ENCODE measurements around the gene CDCA8.

The CDCA8 gene

GRCh38 chr1:37662031-37662755 is 30.1 kb upstream of the CDCA8 start:
- no peaks in the 10 kb centered on the region for H3K9me3 Mint-ChIP-seq

GRCh38 chr1:37663426-37664000 is 28.8 kb upstream of the CDCA8 start:
- no peaks in the 10 kb centered on the region for H3K36me3 Mint-ChIP-seq
- peaks cover 0 to 12% of the 10 kb centered on the region in 2 donors for H3K4me1 Mint-ChIP-seq
- ATAC-seq (replicated peaks) (no peak), DNase-seq (no peak)
- no peak overlapping the region for H3K4me3 Mint-ChIP-seq
- no peak overlapping the region for H3K27ac Mint-ChIP-seq
- H3K9me3 Mint-ChIP-seq, result no peaks in the 10 kb centered on the region
- peaks cover 14 to 20% of the 10 kb centered on the region in 2 donors for H3K27me3 Mint-ChIP-seq

More at GRCh38 chr1:37662031-37662755, 30.1 kb upstream of the CDCA8 start:
- peaks cover 18 to 32% of the 10 kb centered on the region in 2 donors for H3K27me3 Mint-ChIP-seq
- ATAC-seq (replicated peaks) (no peak), DNase-seq (no peak)
- no peak overlapping the region for H3K4me3 Mint-ChIP-seq
- no peaks in the 10 kb centered on the region for H3K36me3 Mint-ChIP-seq
- no peak overlapping the region for H3K27ac Mint-ChIP-seq
- peaks cover 0 to 12% of the 10 kb centered on the region in 2 donors for H3K4me1 Mint-ChIP-seq

GRCh38 chr1:37666241-37666867 is 26.0 kb upstream of the CDCA8 start:
- DNase-seq (no peak), ATAC-seq (replicated peaks) (no peak)
- H3K27ac Mint-ChIP-seq, result no peak overlapping the region
- H3K9me3 Mint-ChIP-seq, result no peaks in the 10 kb centered on the region
- H3K4me1 Mint-ChIP-seq, result peaks cover 0 to 6% of the 10 kb centered on the region in 2 donors
- H3K4me3 Mint-ChIP-seq, result no peak overlapping the region
- H3K36me3 Mint-ChIP-seq, result no peaks in the 10 kb centered on the region
- H3K27me3 Mint-ChIP-seq, result peaks cover 9 to 11% of the 10 kb centered on the region in 2 donors

DNA sequence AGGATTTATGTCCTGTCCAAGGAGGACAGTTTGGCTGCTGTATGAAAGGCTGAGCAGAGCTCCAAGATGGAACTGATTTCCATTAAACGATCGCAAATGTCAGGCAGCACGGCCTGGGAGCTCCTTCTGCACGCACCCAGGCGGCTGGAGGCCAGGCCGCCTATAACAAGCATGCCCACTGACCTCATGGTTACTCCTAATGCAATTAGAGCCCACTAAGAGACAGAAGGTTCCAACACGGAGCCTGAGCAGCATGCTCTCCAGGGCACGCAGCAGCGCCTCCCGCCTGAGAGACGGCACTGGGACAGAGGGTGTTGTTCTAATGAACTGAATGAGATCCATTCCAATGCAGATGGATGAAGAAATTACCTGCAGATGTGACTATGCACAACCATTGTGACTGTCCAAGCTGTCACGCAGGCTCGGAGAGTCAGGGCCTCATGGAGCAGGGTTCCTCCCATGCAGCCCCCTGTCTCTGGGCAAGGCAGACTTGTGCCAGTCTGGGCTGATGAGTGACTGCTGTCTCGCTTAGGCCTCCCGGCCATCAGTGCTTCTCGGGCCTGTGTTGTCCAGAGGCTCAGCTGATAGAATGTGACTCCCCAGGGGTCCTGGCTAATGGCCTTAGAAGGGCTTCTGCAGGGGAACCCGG is 25.2 kb upstream of the CDCA8 start:
- Mint-ChIP-seq H3K9me3 (no peaks in the 10 kb centered on the region), H3K27ac (no peak overlapping the region), H3K4me1 (peaks cover 0 to 2% of the 10 kb centered on the region in 2 donors), H3K27me3 (peaks cover 10 to 12% of the 10 kb centered on the region in 2 donors), H3K4me3 (no peak overlapping the region), H3K36me3 (no peaks in the 10 kb centered on the region)
- no peak for ATAC-seq (replicated peaks)
- no peak for DNase-seq

GRCh38 chr1:37670133-37670532 is 22.2 kb upstream of the CDCA8 start:
- no peak overlapping the region for H3K4me3 Mint-ChIP-seq
- H3K9me3 Mint-ChIP-seq, result no peaks in the 10 kb centered on the region
- ATAC-seq (replicated peaks), result no peak
- DNase-seq, result no peak
- no peak overlapping the region for H3K27ac Mint-ChIP-seq
- H3K36me3 Mint-ChIP-seq, result no peaks in the 10 kb centered on the region
- H3K27me3 Mint-ChIP-seq, result peaks cover 5 to 10% of the 10 kb centered on the region in 2 donors
- peaks cover 1 to 3% of the 10 kb centered on the region in 2 donors for H3K4me1 Mint-ChIP-seq

- DNase-seq, result no peak
- no peak for ATAC-seq (replicated peaks)
- Mint-ChIP-seq H3K4me3 (no peak overlapping the region), H3K9me3 (no peaks in the 10 kb centered on the region), H3K27me3 (peaks cover 5% of the 10 kb centered on the region in 2 donors), H3K4me1 (peaks cover 8 to 15% of the 10 kb centered on the region in 2 donors), H3K27ac (no peak overlapping the region), H3K36me3 (no peaks in the 10 kb centered on the region)
These were observed 21.1 kb upstream of the CDCA8 start for GRCh38 chr1:37671261-37671660.

- Mint-ChIP-seq H3K27ac (no peak overlapping the region), H3K27me3 (peaks cover 5% of the 10 kb centered on the region in 2 donors)
These were observed 20.0 kb upstream of the CDCA8 start for GRCh38 chr1:37672136-37672870.

GRCh38 chr1:37673920-37674319 is 18.4 kb upstream of the CDCA8 start:
- Mint-ChIP-seq H3K4me1 (peaks cover 28 to 41% of the 10 kb centered on the region in 2 donors), H3K36me3 (peaks cover 0 to 4% of the 10 kb centered on the region in 2 donors), H3K9me3 (no peaks in the 10 kb centered on the region), H3K27me3 (peaks cover 5% of the 10 kb centered on the region in 2 donors), H3K27ac (peak overlapping the region; percentile 33), H3K4me3 (no peak overlapping the region)
- DNase-seq, result no peak
- ATAC-seq (replicated peaks), result no peak

More at GRCh38 chr1:37672136-37672870, 20.0 kb upstream of the CDCA8 start:
- H3K9me3 Mint-ChIP-seq, result no peaks in the 10 kb centered on the region
- H3K4me1 Mint-ChIP-seq, result peaks cover 14 to 25% of the 10 kb centered on the region in 2 donors
- H3K36me3 Mint-ChIP-seq, result no peaks in the 10 kb centered on the region
- DNase-seq, result no peak
- H3K4me3 Mint-ChIP-seq, result no peak overlapping the region
- no peak for ATAC-seq (replicated peaks)

DNA sequence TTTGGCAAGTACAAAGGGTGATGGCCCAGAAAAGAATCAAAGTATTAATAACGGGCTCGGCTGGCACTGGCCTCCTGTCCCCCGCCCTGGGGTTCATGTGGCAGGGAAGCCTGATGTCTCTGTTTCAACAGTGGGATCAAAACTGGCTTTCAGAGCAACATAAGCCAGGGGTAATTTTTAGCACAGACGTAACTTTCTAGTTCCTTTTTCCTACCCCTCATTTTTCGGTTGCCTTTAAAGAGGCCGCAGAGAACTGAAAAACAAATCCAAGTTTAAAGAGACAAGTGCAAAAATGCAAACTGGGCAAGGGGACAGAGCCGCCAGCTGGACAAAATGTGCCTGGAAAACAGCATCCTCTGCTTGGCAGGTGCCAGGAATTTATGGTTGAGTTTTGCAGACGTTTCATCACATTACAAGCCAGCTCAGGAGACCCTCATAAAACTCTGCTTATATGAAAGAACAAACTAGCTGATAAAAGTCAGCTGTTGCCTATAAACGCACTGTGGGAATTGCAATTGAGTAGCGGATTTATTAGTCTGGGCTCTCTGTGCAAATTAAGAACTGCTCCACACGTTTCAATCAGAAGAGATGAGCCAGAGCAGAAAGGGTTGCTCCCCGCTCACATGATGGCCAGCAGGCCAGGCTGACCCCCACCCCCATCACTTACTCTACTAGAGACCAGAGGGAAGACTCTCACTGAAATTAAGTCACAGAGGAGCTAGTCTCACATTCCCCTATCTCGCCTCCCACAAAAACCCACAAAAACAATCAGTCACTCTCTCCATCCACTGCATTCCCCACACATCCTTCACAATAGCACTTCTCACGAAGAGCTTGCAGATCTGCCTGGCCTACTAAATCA is 15.8 kb upstream of the CDCA8 start:
- peak; percentile 91 to 92 for ATAC-seq (replicated peaks)
- Mint-ChIP-seq H3K4me1 (peaks cover 29 to 44% of the 10 kb centered on the region in 2 donors), H3K4me3 (peak overlapping the region; percentile 44 to 56), H3K27me3 (peaks cover 2 to 3% of the 10 kb centered on the region in 2 donors), H3K36me3 (peaks cover 6 to 11% of the 10 kb centered on the region in 2 donors), H3K27ac (peak overlapping the region; percentile 97), H3K9me3 (no peaks in the 10 kb centered on the region)
- DNase-seq, result peak; percentile 22

GRCh38 chr1:37677143-37677439 is 15.2 kb upstream of the CDCA8 start:
- DNase-seq (no peak), ATAC-seq (replicated peaks) (no peak)
- H3K27ac Mint-ChIP-seq, result peak overlapping the region; percentile 97
- H3K4me3 Mint-ChIP-seq, result peak overlapping the region; percentile 44 to 56
- H3K36me3 Mint-ChIP-seq, result peaks cover 7 to 11% of the 10 kb centered on the region in 2 donors
- no peaks in the 10 kb centered on the region for H3K27me3 Mint-ChIP-seq
- H3K9me3 Mint-ChIP-seq, result no peaks in the 10 kb centered on the region
- H3K4me1 Mint-ChIP-seq, result peaks cover 29 to 46% of the 10 kb centered on the region in 2 donors

DNA sequence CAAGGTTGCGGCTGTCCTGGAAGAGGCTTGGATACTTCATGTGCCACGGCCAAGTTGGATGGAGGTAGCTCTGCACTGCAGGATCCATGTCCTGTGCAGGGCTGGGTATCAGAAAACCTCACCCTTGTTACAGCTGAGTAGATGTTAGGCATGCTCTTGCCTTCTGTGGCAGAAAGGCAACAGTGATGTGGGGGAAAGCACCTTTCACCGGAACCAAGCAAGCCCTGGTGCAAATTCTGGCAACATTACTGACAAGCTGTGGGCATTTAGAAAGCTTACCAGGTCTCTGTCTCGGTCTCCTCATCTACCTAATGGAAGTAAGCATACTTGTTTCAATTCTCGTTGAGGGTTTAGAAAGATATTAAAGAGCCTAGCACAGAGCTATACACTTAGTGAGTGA is 14.5 kb upstream of the CDCA8 start:
- ATAC-seq (replicated peaks) (peak in 1 of 2 donors; percentile 26), DNase-seq (no peak)
- Mint-ChIP-seq H3K27ac (peak overlapping the region; percentile 42), H3K9me3 (no peaks in the 10 kb centered on the region), H3K27me3 (no peaks in the 10 kb centered on the region), H3K4me1 (peaks cover 29 to 50% of the 10 kb centered on the region in 2 donors), H3K4me3 (no peak overlapping the region), H3K36me3 (peaks cover 12 to 14% of the 10 kb centered on the region in 2 donors)

DNA sequence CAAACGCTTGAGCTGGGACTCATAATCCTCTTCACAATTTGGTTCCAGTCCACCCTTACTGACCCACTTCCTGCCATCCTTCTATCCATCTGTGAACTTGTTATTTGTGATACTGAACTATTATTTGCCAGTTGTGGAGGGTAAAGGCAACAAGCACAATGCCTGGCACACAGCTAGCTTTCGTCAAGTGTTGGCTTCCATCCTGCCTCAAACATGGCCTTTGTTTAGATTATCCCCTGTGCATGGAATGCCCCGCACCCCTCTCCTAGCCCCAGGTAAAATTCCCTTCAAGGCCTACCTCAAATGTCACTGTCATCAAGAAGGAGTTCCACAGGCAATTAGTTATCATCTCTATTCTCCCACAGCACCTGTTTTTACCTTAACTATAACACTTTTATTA is 11.4 kb upstream of the CDCA8 start:
- no peak overlapping the region for H3K27ac Mint-ChIP-seq
- peaks cover 19 to 36% of the 10 kb centered on the region in 2 donors for H3K36me3 Mint-ChIP-seq

DNA sequence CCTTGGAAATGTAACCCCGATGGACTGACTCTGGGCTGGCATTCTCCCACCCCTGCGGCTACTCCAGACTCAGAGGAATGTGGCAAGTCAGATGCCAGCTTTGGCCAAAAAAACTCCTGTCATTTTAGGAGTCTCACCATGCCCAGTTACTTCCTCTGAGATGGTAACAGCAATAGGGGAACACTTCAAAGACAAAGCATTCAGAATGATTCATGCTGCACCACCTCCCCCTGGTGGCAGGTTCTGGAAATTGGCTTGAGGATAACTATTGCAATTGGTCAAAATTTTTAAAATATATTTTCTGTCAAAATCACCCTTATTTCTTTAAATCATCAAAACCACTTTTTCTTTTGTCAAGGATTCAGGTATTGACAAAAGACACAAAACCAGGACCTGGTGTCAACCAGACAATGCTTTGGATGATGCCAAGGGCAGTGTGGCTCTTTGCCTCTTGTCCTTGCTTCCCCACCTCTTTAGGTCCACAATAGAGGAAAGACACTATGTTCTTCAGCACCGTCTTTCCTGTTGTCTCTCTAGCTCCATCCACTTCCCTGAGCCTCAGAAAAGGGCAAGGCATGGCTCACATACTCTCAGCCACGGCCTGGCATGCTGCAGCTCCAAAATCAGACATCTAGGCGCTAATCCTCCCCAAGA is 9.9 kb upstream of the CDCA8 start:
- DNase-seq (peak; percentile 56), ATAC-seq (replicated peaks) (peak; percentile 88 to 93)
- H3K4me3 Mint-ChIP-seq, result no peak overlapping the region
- no peaks in the 10 kb centered on the region for H3K27me3 Mint-ChIP-seq
- peaks cover 26 to 46% of the 10 kb centered on the region in 2 donors for H3K36me3 Mint-ChIP-seq
- H3K4me1 Mint-ChIP-seq, result peaks cover 18 to 23% of the 10 kb centered on the region in 2 donors
- no peak overlapping the region for H3K27ac Mint-ChIP-seq
- H3K9me3 Mint-ChIP-seq, result no peaks in the 10 kb centered on the region

More for the DNA sequence above, 11.4 kb upstream of the CDCA8 start:
- Mint-ChIP-seq H3K4me1 (peaks cover 26 to 38% of the 10 kb centered on the region in 2 donors), H3K27me3 (no peaks in the 10 kb centered on the region), H3K4me3 (no peak overlapping the region), H3K9me3 (no peaks in the 10 kb centered on the region)
- DNase-seq (no peak), ATAC-seq (replicated peaks) (no peak)
